ENCODE data around the gene KIAA1671.

Gene KIAA1671

DNA sequence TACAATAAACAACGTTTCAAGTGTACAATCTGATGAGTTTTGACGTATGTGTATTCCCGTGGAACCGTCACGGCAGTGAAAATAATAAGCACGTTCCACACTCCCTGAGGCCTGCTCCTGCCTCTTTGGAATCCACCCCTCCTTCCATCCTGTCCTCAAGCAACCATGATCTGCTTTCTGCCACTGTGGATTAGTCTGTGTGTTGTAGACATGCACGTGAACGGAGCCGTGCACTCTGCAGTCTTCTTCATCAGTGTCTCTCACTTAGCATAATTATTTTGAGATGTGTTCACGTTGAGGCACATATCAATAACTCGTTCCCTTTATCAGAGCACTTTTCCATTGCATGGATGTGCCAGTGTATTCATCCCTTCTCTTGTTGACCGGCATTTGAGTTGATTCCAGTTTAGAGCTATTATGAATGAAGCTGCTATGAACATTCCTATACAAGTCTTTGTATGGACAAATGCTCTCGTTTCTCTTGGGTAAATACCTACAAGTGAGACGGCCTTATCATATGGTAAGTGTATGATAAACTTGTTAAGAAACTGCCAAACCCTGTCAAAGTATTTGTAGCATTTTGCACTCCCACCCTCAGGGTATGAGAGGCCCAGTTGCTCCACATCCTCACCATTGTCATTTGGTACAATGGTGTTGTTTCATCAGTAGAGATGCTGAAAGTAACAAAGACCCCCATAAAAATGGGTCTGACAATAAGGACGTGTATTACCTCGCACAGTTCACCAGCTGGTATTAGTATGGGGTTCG is 144.3 kb downstream of the KIAA1671 start:
- no peak for DNase-seq

DNA sequence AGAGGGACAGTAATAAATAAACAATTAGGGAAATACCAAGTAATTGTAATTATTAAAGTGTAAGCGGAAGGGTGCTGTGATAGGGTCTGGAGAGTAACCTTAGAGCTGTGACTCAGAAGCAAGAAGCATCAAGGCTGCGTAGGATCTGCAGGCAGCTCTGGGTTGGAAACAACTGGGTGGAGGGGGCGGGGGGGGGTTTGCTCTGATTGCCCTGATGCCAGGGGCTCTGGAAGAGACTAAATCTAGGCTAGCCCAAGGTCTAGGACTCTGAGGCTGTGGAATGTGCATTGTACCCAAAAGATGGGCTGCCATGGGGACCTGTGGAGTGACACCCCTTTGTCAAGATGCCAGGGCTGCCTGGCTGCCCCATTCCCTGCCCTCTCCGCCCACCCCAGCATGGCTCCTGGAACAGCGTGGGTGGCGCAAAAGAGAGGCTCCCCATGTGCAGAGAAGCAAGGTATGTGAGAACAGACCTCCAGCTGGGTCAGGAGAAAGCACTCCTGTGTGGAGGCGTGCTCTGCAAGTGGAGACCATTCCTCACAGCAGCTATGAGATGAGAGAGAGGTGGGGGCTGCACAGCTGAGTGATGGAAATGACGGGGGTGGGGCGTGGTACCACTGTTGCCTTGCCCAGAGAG is 146.0 kb downstream of the KIAA1671 start:
- no peak for DNase-seq

DNA sequence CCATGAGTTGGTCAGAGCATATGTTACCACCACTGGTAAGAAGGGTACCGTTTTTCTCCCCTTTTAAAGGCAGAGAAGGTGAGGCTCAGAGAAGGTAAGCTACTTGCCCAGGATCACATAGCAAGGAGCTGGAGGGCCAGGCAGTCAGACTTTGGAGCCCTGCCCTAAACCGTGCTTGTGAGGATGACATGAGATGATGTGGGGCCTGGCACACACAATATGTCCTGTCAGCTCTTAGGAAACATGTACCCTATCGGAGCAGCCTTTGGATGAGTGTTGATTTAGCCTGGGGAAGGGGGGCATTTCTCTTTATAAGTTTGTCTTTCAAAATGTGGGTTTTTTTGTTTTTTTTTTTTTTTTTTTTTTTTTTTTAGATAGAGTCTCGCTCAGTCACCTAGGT is 146.7 kb downstream of the KIAA1671 start:
- no peak for DNase-seq

DNA sequence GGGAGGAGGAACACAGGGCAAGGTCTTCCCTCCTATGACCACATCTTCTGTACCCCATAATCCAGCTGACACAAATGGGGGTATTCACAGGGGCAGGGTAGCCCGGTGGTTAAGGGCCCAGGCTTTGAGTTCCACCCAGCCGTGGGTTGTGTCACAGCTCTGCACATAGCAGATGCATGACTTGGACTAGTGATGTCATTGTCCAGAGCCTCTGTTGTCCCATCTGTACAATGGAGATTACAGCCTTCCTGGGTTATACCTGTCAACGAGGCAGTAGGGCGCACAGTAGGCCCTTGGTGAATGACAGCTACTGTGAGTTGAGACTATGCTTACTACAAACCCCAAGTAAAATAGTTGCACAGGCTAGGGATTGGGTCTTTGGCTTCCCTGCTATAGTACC is 147.9 kb downstream of the KIAA1671 start:
- DNase-seq = no peak

DNA sequence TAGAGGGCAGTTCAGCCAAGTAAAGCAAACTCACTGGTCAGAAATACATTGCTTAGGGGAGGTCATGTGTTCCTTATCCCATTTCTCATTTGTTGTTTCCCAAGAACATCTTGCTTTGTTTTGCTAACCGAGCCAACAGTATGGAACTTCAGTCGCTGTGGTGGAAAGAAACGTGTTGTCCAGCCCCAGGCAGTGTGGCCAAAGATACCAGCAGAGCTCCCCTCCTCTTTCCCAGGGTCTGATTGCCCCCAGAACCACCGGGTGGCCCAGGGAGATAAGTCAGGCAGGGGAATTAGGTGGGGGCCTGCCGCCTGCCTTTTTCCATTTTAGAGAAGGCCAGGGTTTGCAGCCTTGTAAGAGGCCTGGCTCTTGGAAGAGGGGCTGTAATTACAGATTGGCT is 148.4 kb downstream of the KIAA1671 start:
- no peak for DNase-seq

DNA sequence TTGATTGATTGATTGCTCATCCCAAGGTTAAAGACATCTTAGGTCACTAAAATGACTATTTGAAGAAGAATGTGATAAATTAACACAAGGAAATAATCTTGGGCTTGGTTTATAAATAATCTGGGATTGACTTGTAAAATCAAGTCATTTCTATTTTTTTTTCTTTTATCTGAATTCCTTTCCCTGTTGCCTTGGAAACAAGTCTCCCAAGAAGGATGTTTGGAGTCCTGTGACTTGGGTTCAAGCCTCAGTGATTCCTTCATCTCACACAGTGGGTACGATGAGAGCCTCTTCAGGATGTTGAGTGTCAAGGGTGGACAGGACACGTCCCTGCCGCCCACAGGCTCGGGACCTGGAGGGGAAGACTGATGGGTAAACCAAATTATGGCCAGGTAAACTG is 149.0 kb downstream of the KIAA1671 start:
- no peak for DNase-seq

DNA sequence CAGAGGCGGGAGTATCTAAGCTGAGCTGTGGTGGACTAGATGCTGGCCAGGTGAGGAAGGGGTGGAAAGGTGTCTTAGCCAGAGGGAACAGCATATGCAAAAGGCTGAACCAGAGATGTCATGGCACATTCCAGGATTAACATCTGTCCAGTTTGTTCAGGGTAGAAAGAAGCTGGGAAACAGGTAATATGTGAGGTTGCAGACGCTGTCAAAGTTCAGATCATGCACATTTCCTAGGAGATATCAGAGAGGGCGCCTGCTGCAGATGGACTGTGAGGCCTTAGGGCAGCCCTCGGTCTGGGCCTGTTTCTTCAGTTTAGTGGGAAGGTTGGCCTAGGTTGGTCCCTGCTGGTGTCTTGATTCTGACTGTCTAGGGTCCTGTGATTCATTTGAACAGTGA is 149.5 kb downstream of the KIAA1671 start:
- no peak for DNase-seq

DNA sequence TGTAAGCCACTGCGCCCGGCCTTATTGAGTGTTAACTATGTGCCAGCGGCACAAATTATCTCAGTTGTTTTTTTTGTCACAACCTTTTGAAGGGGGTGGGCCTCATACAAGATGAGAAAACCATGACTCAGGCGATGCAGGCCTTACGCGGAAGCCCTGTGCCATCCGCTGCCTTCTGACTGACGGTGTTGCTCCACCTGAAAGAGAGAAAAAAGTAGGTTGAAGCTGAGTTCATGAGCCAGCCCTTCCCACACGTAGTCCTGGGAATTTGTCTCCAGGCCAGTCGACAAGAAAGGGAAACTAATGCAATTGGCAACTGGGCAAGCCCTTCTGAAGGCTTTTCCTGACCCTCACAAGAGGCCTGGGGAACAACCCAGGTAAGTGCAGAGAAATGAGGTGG is 150.2 kb downstream of the KIAA1671 start:
- DNase-seq = no peak

DNA sequence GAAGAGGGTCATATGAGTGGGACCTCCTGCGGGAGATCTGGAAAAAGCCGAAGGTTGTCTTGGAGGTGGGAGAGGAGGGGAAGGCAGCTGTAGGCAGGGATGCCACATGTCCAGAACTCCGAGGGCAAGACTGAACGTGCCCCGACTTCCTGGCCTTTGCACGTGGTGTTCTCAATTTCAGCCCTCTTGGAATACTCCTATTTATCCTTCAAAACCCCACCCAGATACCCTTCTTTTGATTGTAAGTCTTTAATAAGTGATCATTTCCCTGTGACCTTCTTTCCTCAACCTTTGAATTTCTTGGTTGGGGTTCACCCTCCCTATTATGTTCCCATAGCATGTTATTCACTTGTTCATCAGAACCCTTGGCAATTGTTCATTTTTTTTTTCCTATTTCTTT is 151.9 kb downstream of the KIAA1671 start:
- DNase-seq = no peak

DNA sequence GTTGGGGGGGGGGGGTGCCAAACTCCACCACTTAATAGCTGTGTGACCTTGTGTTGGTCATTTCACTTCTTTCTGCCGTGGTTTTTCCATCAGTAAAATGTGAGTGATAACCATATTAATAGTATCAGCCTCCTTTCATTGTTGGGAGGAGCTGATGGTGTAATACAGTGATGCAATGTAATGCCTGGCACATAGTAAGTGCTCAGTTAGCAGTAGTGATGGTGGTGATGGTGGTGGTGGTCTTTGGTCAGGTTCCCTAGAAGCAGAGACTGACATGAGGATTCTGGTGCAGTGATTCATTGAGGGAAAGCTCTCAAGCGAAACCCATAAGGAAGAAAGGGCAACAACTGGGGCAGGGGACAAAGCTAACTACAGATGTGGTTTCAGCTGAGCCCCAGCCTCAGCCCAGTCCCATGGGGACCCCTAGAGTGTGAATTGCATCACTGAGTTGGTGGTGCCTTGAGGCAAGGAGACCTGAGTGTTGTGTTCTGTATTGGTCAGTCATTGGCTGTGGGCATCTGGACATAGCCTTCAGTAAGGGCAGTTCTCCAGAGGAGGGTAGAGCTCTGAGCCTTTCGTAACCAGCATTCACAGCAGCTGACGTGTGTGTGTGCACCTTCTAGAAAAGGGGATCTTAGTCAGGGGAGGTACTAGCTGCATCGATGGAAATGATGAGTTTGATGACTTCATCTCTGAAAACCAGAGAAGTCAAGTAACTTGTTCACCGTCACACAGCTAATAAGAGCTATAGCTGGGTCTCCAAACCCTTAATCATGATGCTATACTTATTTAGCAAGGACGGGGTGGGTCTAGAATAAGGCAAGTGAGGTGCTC is 153.5 kb downstream of the KIAA1671 start:
- no peak for DNase-seq

DNA sequence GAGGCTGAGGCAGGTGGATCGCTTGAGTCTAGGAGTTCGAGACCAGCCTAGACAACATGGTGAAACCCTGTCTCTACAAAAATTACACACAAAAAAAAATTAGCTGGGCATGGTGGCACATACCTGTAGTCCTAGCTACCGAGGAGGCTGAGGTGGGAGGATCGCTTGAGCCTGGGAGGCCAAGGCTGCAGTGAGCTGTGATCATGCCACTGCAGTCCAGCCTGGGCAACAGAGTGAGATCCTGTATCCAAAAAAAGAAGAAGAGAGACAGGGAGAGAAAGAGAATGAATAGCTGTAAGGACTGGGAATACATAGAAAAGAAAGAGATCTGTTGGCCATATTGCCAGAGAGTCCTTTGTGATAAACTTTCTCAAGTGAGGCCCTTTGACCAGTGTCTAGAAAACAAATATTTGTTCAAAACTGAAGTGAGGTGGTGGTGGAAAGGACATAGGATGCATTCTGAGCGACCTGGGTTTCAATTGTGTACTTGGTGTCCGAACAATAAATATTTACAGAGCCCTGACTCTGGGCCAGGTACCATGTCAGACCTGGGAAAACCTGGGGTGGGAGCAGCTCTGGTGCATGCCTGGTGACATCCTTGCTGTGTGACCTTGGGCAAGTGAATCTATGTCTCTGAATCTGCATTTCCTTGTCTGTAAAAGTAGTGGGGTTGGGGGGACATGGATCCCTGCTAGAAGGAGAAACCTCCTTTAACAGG is 157.5 kb downstream of the KIAA1671 start:
- DNase-seq = no peak

DNA sequence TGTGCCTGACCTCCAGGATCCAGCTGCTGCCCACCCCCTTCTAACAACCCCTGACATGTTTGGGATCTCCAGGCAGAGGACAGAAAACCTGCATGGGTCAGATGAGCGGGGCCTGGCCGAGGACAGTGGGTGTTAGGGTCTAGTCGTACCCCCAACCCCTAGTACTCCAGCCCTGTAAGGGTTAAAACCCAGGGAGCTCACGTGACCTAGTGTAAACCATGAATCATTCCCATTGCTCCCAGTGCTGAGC is 158.0 kb downstream of the KIAA1671 start:
- no peak for DNase-seq

DNA sequence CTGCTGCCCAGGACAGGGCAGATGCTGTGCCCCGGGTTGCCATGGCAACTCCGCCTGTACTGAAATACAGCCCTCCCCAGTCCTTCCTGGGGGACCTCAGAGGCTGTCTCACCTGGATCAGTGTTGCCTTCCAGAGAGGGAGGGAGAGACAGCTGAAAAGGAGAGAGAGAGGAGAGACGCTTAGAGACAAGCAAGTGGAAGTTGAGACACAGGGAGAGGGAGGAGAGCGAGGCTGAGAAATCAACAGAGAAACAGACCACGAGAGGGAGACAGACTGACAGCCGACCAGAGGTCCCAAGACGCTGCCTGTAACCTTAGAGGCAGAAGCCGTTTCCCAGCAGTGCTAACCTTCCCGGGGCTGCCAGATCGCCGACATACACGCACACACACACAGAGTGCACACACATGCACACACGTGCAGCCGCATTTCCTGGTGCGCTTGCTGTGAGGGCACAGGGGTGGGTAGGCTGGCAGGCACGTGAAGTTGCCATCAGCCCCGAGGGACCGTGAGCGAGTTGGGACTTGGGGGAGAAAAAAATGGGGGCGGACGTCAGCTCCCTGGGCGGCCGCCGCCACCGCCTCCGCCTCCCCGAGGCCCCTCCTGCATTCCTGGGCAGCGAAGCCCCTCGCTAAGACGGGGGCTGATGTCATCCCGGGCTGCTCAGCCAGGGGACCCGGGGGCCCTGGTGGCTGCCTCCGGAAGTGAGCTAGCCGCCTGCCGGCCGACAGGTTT is 158.5 kb downstream of the KIAA1671 start:
- DNase-seq = peak; percentile 68

DNA sequence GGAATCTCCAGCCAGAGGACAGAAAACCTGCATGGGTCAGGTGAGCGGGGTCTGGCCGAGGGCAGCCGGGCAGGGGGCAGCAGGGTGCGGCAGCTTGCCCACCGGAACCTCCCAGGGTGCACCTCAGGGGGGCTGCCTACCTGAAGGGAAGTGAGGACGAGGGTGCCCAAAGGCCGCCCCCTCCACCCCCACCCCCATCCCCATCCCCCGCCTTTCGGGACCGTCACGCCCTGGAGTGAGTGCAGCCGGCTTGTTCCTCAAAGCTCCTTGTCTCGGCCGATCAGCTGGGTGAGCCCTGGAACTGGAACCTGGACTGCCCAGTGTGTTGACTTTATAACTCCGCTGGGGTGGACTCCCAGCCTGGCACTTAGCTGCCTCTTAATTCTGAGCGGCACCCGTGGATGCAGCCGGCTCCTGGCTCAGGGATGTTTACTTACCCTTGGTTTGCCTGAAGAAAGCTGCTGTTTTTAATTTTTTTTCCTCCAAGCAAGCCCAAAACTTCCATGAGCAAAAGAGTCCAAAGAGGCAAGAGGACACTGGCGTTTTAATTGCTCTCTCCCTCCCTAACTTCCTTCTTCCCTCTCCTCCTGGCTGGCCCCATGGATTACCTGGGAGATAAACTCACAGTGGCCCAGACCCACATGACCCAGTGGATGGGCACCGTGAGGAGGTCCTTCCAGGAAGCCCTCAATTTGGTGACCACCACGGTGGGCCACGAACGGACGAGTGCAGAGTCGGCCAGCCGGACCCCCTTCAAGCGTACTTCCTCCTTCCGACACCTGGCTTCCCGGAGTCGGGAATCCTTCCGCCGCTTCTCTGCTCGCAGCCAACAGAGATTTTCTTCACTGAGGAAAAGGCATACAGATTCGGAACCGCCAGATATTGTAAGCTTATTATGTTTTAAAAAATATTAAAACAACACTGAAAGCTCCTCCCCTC is 159.3 kb downstream of the KIAA1671 start:
- DNase-seq = peak; percentile 55

DNA sequence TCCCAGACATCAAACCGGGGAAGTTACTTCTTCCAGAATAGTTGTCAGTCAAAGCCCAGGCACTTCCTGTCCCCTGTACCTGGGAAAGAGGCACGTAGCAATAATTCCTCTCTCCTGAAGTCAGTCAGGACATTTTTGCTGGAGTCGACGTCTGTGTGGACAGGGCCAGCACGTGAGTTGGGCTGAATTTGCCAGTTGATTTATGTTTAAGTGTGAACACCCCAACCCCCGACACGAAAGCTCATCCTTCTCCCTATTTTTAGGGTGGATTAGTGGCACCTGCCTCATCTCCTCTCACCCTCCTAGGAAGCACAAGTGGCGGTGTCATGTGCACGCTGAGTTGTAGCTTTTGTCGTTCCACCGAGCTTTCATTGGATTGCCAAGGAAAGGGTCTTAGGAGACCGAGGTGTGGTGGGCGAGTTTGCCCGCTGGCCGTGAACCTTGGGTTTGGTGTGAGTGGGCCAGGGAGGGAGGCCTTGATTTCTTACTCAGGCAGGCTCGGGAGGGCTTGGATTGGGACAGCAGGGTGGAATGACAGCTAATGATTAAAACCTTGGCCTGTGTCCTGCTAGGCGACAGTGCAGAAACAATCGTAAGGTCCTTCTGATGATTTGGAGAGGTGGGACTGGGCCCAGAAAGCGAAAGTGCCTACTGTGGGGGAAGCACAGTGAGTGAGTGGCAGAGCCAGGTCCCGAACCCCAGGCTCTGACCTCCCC is 160.2 kb downstream of the KIAA1671 start:
- no peak for DNase-seq

DNA sequence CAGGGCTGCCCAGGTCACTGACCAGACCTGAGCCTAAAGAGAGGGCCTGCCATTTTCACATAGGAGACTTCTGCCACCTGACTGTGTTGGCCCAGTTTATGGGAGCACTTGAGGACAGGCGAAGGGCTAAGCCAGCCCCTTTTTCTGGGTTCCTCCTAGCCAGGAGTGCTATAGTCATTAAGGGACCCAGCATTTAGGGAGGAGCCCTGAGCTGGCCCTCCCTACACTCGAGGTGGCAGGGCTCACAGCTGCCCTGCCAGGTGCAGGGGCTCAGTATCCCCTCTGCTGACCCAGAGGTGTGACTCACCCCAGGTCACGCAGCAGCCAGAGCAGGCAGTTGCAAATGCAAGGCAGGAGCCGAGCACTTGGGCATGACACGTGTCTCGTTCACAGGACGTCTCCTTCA is 160.8 kb downstream of the KIAA1671 start:
- no peak for DNase-seq

DNA sequence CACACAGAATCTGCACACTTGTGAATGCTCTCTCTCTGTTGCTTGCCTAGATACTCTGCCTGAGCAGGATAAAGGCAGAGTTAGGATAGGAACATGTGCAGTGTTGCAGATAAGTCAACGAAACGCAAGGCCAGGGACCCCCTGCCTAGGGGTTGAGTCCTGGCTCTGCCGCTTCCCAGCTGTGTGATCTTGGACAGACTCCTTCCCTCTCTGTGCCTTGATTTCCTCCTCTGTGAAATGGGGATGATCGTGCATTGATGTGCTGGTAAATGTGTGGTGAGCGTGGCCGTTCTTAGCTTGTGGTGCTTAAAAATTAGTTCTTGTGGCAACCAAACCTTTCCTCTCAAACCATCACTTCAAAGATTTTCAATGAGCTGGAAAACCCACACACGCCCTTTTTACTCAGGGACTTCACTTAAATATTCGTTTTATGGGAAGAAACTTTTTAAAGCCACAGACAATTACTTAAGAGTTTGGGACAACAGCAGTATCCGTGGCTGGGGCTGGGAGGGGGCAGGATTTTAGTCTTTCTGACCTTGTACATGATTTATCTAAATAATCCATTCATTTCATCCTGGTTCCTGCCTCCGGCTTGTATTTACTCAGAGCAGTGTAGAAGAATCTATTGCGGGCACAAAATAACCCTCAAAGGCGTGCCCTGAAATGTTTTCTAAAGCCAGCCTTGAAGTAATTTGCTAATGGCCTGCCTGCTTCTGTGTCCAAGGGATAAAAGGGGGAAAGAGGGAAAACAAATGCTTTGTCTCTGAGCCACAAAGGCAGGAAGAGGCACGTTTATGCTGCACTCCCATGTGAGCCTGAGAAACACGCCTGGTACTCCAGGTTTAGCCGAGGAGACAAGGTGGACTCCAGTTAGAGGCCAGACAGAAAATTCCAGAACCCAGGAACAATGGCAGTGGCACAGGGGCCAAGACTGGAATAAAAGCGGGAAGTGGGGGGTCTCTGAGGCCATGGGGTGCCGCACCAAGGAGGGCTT is 162.2 kb downstream of the KIAA1671 start:
- DNase-seq = no peak

DNA sequence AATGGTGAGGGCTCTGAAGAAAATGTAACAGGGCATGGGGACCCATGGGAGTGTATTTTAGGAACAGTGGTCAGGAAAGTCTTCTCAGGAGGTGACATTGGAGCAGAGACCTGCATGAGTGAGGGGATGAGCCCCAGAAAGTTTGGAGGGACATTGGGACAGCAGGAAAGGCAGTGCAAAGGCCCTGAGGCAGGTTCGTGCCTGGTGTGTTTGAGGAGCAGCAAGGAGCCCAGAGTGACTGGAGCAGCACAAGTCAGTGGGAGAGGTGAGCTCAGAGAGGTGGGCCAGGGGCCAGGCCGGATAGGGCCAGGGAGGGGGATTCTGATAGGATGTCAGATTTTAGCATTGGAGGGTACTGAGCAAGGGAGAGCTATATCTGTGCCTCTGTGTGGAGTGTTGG is 167.1 kb downstream of the KIAA1671 start:
- DNase-seq = no peak

DNA sequence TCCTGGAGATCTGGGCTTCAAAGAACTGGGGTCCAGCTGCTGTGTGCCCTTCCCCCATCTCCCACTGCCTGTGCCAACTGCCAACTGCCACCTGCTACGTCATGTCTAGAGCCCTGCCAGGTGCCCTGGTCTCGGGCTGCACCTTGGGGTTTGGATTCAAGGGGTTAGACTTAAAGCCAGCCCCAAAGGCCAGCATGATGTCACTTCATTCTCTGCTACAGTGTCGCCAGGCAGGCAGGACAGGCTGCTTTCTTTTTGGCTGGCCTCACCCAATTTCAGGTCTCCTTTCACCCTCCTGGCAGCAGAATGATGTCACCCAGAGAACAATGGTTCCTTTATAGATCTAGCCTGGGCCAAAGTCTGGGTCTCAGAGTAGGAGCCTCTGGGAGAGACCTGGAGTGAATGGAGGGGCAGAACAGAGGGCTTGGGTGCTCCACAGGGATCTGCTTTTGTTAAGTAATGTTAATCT is 167.6 kb downstream of the KIAA1671 start:
- DNase-seq = no peak
